Cardiac fibroblast (primary cell): Measurements from ENCODE around the gene GRM5.

Experiments
- DNase-seq, 2 donors: peaks; one replicate each; pipeline versions ENCODE4 v3.0.0 to v3.0.0-alpha.2; 2010; ENCODE audit warnings: low read depth in 2 of 2
- H3K4me3 ChIP-seq, 2 donors: replicated peaks in 1 of 2; 1 replicate in 1 of 2; 2 replicates in 1 of 2; pipeline ENCODE4 v1.5.1; 2011; ENCODE audit warnings: low read depth in 2 of 2, low read length in 2 of 2, mild to moderate bottlenecking in 2 of 2, moderate library complexity in 1 of 2
- CTCF ChIP-seq: IDR thresholded peaks from one replicate; pipeline ENCODE4 v1.5.1; 2011; ENCODE audit warnings: low read depth, mild to moderate bottlenecking, low read length, inconsistent platforms

GRM5 gene

DNA sequence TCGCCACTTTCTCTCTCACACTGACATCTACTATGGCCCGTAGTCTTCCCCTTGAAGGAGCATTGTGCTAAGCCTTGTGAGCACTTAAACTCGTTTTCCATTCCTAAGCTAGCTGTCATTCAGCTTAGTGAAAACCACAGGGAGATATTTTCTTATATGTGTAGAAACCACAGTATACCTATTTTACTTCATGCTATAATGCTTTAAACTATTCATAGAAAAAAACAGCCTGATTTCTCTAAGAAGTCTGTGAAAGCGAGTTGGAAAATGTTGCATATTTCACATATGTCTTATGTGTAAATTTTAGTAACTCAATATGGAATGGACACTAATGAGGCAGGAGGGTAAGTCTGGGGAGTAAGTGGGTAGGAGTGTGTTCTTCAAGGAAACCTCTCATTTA lies 534.0 kb downstream of the GRM5 start:
- no peak for DNase-seq
- H3K4me3 ChIP-seq, result no peak overlapping the region
- no peak for TF ChIP-seq CTCF

- DNase-seq, result no peak
- H3K4me3 ChIP-seq, result no peak overlapping the region
- TF ChIP-seq CTCF, result no peak
Measured at GRCh38 chr11:88529426-88529825, 536.4 kb downstream of the GRM5 start.

GRCh38 chr11:88523386-88524071 lies 542.3 kb downstream of the GRM5 start:
- DNase-seq, result peak; percentile 22 to 66
- no peak overlapping the region for H3K4me3 ChIP-seq
- no peak for TF ChIP-seq CTCF

DNA sequence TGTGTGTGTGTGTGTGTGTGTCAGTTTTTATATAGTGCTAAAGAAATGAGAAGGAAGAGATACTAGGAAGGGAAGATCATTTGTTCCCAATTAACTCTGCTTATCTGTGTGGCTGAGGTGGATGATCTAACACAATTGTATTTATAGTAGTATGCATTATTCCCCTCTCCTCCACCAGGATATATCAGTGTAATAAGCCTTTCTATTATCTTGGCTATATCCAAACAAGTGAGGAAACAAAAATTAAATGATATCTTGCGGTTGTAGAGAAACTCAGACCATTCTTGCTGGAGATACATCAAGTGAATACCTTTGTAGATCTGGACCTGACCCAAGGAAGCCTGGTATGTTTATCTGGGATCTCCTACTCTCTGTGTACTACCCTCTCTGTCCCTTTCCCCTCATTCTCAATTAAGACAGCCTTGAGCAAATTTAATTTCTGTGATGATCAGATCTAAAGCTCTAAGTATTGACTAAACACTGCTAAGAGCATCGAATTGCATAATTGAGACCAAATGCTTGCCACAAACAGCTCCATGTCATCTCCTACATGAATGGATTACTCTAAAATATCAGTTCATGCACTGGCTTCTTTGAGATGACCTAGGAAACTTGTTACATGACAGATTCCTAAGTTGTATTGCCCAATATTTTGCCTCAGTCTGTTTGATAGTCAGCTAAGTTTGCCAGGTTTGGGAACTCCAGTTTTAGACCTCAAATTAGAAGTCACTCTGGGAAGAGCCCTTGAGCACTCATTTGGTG lies 543.0 kb downstream of the GRM5 start:
- TF ChIP-seq CTCF, result no peak
- H3K4me3 ChIP-seq, result no peak overlapping the region
- DNase-seq, result no peak

DNA sequence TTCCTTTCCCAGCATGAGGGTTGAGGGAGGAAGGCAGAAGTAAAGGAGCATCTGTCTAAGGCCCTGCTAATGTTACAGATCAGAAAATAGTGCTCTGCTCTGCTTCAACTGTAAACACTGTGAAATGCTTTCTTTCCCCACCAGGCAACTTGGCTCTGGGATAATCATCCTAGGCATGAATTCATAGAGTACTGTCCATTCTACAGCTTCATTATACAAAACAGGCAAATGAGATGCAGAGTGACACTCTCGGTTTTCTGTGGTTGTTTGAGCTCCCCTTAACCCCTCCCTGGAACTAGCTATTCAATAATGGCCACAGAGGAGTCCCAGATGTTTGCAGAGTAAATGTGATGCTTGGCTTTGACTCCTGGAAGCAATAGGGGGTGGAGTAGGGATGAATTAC lies 544.0 kb downstream of the GRM5 start:
- H3K4me3 ChIP-seq, result no peak overlapping the region
- no peak for DNase-seq
- no peak for TF ChIP-seq CTCF

GRCh38 chr11:88521399-88521798 lies 544.4 kb downstream of the GRM5 start:
- peak in 1 of 2 donors; percentile 39 for DNase-seq
- H3K4me3 ChIP-seq, result no peak overlapping the region
- no peak for TF ChIP-seq CTCF
